LNCAP (cell line): ENCODE measurements around the gene ZSCAN18.

Source experiments
- TF ChIP-seq, protein P1 (sequence below): fragments of 450-650 bp; IDR thresholded peaks from 2 replicates; pipeline ENCODE4 v1.5.1; 2017; ENCODE audit warnings: mild to moderate bottlenecking

Gene ZSCAN18

DNA sequence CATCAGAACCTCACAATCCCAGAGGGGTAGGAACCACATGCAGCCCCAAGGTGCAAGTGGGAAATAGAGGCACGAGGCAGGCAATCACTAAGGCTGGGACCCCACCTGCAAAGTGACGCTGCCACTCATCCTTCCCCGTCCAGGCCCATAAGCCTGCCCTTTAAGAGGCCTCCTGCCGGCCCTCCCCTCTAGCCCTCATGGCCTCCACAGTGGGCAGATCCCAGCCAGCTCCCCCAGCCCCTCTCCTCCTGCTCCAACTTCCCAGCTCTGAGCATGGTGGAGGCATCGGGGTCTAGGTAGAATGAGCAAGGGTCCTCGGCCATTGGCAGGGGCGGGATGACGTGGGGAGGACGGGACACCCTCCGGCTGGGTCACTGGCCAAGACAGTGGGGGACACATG, 2.7 kb downstream of the ZSCAN18 start:
- TF ChIP-seq, protein P1, sequence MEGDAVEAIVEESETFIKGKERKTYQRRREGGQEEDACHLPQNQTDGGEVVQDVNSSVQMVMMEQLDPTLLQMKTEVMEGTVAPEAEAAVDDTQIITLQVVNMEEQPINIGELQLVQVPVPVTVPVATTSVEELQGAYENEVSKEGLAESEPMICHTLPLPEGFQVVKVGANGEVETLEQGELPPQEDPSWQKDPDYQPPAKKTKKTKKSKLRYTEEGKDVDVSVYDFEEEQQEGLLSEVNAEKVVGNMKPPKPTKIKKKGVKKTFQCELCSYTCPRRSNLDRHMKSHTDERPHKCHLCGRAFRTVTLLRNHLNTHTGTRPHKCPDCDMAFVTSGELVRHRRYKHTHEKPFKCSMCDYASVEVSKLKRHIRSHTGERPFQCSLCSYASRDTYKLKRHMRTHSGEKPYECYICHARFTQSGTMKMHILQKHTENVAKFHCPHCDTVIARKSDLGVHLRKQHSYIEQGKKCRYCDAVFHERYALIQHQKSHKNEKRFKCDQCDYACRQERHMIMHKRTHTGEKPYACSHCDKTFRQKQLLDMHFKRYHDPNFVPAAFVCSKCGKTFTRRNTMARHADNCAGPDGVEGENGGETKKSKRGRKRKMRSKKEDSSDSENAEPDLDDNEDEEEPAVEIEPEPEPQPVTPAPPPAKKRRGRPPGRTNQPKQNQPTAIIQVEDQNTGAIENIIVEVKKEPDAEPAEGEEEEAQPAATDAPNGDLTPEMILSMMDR: no peak

DNA sequence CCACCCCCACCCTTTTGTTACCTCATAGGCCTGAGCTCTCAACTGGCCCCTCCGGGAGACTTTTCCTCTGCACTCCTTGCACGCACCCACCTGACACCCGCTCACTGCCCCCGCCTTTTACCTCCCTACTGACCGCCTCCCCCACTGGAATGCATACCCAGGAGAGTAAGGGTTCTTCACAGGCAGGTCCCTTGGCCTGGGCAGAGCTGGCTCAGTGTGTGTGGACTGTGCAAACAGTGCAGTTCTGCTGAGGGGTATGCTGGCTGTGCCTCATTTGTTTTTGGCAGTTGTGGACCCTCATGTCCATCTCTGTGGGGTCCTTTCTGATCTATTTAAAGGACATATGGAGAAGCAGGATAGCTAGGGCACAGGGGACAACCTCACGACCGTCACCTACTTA, 5.0 kb downstream of the ZSCAN18 start:
- TF ChIP-seq, protein P1: no peak

DNA sequence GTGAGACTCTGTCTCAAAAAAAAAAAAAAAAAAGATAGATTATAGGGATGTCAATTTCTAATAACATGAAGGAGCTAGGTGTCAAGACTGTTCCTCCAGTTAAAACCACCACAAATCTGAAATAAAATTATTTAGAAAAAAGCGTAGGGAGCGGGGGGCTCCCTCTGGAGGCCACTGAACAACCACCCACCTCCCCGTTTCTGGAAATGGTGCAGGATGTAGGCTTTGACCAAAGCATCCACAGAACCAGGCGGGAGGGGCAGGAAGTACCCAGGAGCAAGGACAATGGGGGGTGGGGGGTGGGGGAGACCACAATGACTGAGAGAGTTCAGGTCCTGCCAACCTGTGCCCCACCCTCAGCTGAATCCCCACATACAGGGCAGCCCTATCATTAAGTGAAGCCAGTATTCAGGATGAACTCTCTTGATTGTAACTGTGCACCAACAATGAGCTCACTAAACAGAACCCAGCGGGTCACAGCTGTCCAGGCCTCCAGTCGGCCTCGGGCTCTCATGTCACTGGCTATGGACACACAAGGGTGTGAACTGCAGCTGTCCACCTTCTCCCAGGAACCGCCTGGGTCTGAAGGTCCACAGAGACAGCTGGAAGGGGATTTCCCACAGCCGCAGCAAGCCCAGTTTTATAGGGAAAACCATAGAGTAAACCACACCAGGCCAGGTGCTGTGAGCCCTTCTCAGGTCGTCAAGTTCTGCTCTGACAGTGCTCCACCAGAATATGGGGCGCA, 6.6 kb downstream of the ZSCAN18 start:
- TF ChIP-seq, protein P1: no peak

DNA sequence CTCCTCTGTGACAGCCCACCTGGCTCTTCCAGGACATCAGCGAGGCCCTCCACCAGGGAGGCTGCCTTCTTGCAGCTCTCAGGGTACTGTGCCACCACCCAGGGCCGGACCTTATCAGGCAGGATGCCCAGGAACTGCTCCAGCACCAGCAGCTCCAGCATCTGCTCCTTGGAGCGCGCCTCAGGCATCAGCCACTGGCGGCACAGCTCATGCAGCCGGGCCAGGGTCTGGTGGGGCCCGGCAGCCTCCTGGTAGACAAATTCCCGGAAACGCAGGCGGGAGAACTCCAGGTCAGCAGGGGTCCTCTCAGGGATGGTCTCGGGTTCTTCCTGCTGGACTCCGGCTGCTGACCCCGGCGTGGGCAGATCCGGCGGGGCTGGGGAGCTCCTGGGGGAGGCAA, 8.2 kb downstream of the ZSCAN18 start:
- TF ChIP-seq, protein P1: no peak

DNA sequence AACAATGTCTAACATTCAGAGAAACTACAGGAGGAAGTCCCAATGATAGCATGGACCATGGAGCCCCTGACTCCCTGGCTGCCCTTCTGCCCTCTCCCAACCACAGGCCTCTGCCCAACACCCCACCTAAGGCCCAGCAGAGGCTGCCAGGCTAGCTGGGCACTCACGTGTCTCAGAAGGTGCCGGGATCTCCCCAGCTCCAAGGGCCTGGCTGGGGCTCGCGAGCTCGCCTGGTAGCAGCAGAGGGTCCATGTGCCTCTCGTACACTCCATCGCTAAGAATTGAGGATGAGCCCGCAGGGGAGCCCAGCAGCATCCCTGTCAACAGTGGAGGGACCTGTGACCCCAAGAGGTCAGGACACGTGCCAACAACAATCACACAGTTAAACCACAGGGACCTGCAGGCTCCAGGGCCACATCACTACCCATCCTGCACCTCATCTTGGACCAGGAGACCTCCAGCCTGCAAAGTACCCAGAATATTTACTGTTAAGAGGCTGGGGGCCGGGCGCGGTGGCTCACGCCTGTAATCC, 9.4 kb downstream of the ZSCAN18 start:
- TF ChIP-seq, protein P1: no peak

DNA sequence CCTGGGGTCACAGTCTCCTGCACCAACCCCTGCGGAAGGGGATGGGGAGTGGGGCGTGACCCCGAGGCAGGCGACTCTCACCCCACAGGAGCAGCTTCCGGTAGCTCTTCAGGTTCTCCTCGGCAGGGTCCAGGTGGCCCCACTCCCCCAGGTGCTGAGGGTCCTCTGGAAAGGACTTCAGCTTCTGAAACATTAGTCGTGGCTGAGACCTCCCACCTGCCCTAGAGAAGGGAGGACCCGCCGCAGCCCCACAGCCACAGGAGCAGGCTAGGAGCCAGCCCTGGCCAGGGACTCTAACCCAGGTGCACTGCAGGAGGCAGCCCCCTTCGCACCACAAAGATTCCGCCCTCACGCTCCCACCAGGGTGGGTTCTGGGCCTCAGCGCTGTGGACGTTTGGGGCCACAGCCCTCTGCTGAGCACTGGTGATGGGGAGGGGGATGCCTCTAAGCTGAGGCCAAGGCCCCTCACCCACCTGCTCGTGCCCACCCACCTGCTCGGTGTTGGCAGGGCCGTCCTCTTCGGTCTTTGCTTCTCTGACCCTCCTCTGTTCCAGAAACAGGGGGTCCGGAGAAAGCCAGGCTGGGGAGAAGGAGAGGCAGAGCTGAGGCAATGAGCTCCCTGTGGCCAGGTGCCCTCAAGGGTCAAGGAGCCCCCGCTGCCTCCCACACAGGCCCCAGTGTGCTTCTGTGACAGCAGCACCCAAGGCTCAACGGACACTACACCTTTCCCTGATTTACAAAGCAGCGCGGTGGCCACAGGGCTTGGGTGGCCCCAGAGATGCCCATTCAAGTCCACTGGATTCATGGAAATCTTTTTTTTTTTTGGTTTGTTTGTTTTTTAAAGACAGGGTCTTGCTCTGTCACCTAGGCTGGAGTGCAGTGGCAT, 11.0 kb downstream of the ZSCAN18 start:
- TF ChIP-seq, protein P1: no peak

DNA sequence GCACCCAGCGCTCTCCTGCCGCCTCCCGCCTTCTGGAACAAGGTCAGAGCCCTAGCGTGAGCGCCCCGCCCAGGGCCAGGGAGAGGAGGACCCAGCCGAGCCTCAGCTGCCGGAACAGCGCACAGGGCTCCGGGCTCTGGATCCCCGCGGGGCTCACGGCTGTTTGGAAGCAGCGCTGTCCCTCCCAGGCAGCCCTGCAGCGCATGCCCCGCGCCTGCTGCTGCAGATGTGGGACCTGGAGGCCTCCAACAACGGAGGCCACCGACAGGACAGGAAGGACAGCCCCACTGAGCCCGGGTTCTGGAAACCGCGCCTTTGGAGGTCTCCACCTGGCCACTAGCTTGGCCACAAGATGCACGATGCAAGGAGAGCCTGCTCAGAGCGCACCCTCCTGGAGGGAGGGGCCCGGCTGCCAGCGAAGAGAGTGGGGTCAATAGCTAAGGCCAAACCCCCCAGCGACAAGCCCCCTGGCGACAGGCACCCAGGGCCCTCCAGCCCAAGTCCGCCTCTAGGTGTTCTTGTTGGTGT, 12.6 kb downstream of the ZSCAN18 start:
- TF ChIP-seq, protein P1: no peak
